CD14-positive monocyte (primary cell): ENCODE measurements around the gene NDUFB10. TPM values are rescaled to one million over a fixed set of nuclear protein-coding genes. Genes with fewer than 3 reads are reported as not detected.

Experiments used
- DNase-seq, 3 donors: peaks; one replicate each; pipeline ENCODE4 v3.0.0-alpha.2; 2011 to 2022
- H2AFZ ChIP-seq: 2 replicates; pipeline ENCODE4 v1.6.0; 2012; ENCODE audit warnings: mild to moderate bottlenecking, low read depth, low read length, inconsistent platforms; ENCODE audit not compliant: insufficient read depth, poor library complexity, severe bottlenecking
- H3K27ac ChIP-seq, 2 donors: 1 replicate in 1 of 2; 2 replicates in 1 of 2; pipeline ENCODE4 v1.5.1; 2012 to 2013; ENCODE audit warnings: low read length in 2 of 2, control low read depth in 1 of 2, inconsistent platforms in 1 of 2, low read depth in 1 of 2, mild to moderate bottlenecking in 1 of 2
- H3K27me3 ChIP-seq, 2 donors: one replicate each; pipeline versions ENCODE4 v1.6.0 to v1.6.1; 2011 to 2013; ENCODE audit warnings: low read length in 2 of 2; ENCODE audit not compliant: control insufficient read depth in 2 of 2, insufficient read depth in 2 of 2
- H3K36me3 ChIP-seq, 2 donors: replicated peaks in 1 of 2; 1 replicate in 1 of 2; 2 replicates in 1 of 2; pipeline versions ENCODE4 v1.5.1 to v1.6.1; 2012 to 2013; ENCODE audit warnings: low read length in 2 of 2, control low read depth in 1 of 2, inconsistent platforms in 1 of 2, mild to moderate bottlenecking in 1 of 2; ENCODE audit not compliant: insufficient read depth in 2 of 2, control insufficient read depth in 1 of 2
- H3K4me1 ChIP-seq, 2 donors: 1 replicate in 1 of 2; 2 replicates in 1 of 2; pipeline versions ENCODE4 v1.5.1 to v1.6.1; 2012 to 2013; ENCODE audit warnings: low read length in 2 of 2, control low read depth in 1 of 2, inconsistent platforms in 1 of 2, mild to moderate bottlenecking in 1 of 2, moderate library complexity in 1 of 2; ENCODE audit not compliant: insufficient read depth in 2 of 2, control insufficient read depth in 1 of 2
- H3K4me2 ChIP-seq: replicated peaks from 2 replicates; pipeline ENCODE3; 2012; ENCODE audit warnings: low read length, moderate library complexity, mild to moderate bottlenecking; ENCODE audit not compliant: poor library complexity, severe bottlenecking; ENCODE audit errors: extremely low read depth
- H3K4me3 ChIP-seq, 3 experiments: fragments of 200-600 bp in 1 of 3; sonication (generic) in 1 of 3; replicated peaks in 1 of 3; 1 replicate in 2 of 3; 2 replicates in 1 of 3; pipeline ENCODE4 v1.5.1; 2011 to 2013; ENCODE audit warnings: low read length in 3 of 3, mild to moderate bottlenecking in 3 of 3, control low read depth in 2 of 3, low read depth in 2 of 3, inconsistent platforms in 1 of 3, moderate library complexity in 1 of 3
- H3K79me2 ChIP-seq: 2 replicates; pipeline ENCODE4 v1.6.0; 2012; ENCODE audit warnings: mild to moderate bottlenecking, control low read depth, inconsistent platforms, low read length, moderate library complexity; ENCODE audit not compliant: insufficient read depth
- H3K9ac ChIP-seq: 2 replicates; pipeline ENCODE4 v1.6.0; 2017; ENCODE audit warnings: low read length, mild to moderate bottlenecking; ENCODE audit not compliant: insufficient read depth, poor library complexity, severe bottlenecking
- H3K9me3 ChIP-seq, 2 donors: replicated peaks in 1 of 2; 1 replicate in 1 of 2; 2 replicates in 1 of 2; pipeline versions ENCODE4 v1.5.1 to v1.6.1; 2012 to 2013; ENCODE audit warnings: low read length in 2 of 2, control low read depth in 1 of 2; ENCODE audit not compliant: control insufficient read depth in 1 of 2, insufficient read depth in 1 of 2
- H4K20me1 ChIP-seq: 2 replicates; pipeline ENCODE4 v1.6.0; 2012; ENCODE audit warnings: mild to moderate bottlenecking, low read length, control low read depth, moderate library complexity; ENCODE audit not compliant: insufficient read depth
- H3K27ac Mint-ChIP-seq, 7 donors: one replicate each; pipeline ENCODE4 v1.8.0; 2020; ENCODE audit warnings: mild to moderate bottlenecking in 7 of 7, mixed read lengths in 7 of 7, moderate library complexity in 6 of 7, inconsistent platforms in 2 of 7
- H3K27me3 Mint-ChIP-seq, 3 donors: one replicate each; pipeline ENCODE4 v1.8.0; 2021 to 2022; ENCODE audit warnings: low read depth in 3 of 3, mild to moderate bottlenecking in 3 of 3, mixed read lengths in 3 of 3, moderate library complexity in 3 of 3, inconsistent platforms in 1 of 3
- H3K36me3 Mint-ChIP-seq, 2 donors: one replicate each; pipeline ENCODE4 v1.8.0; 2020; ENCODE audit warnings: mixed read lengths in 2 of 2, inconsistent platforms in 1 of 2, mild to moderate bottlenecking in 1 of 2
- H3K4me1 Mint-ChIP-seq: one replicate; pipeline ENCODE4 v1.8.0; 2020; ENCODE audit warnings: mild to moderate bottlenecking, mixed read lengths
- H3K4me3 Mint-ChIP-seq, 2 donors: one replicate each; pipeline ENCODE4 v1.8.0; 2020; ENCODE audit warnings: mild to moderate bottlenecking in 2 of 2, mixed read lengths in 2 of 2, moderate library complexity in 1 of 2
- H3K9me3 Mint-ChIP-seq, 7 donors: one replicate each; pipeline ENCODE4 v1.8.0; 2020 to 2022; ENCODE audit warnings: mixed read lengths in 7 of 7, mild to moderate bottlenecking in 6 of 7, moderate library complexity in 6 of 7, inconsistent platforms in 2 of 7
- WGBS: methylation state at CpG from one replicate; pipeline ENCODE4 v1.1.5; 2013; ENCODE audit warnings: missing lambda C conversion rate; ENCODE audit not compliant: insufficient coverage; 5-methylcytosine and 5-hydroxymethylcytosine counted together
- intact Hi-C, 2 donors: fragments of 100-400 bp; cut with micrococcal nuclease; formaldehyde crosslinking; loops; one replicate each; pipeline versions ENCODE4 v1.15.0 to v1.15.1; 2023
- polyA plus RNA-seq, 3 donors: library from polyadenylated mRNA; depleted of rRNA in 1 of 3; unstranded in 2 of 3; stranded (reverse) in 1 of 3; fragments of 300-500 nt in 2 of 3; fragments of >200 nt in 1 of 3; fragmentation: Illumina TruSeq in 2 of 3; gene quantifications; 1 replicate in 2 of 3; 2 replicates in 1 of 3; pipeline ENCODE4 v1.2.3, GENCODE V29; 2012 to 2021
- TF ChIP-seq, protein P1 (sequence below): fragments of 200-600 bp; IDR thresholded peaks from one replicate; pipeline ENCODE4 v1.8.0; 2022; ENCODE audit warnings: antibody characterized with exemption, mild to moderate bottlenecking

The NDUFB10 gene
- polyA plus RNA-seq, 3 donors = 121 to 215 (median 186) TPM

- Mint-ChIP-seq H3K4me3 (no peak overlapping the region), H3K27me3 (no peaks in the 10 kb centered on the region), H3K4me1 (peaks cover 2% of the 10 kb centered on the region), H3K27ac (no peak overlapping the region), H3K36me3 (peaks cover 47 to 59% of the 10 kb centered on the region in 2 donors), H3K9me3 (no peaks in the 10 kb centered on the region)
- intact Hi-C loops = no loop called here
- Histone ChIP-seq H3K4me3 (no peak overlapping the region), H3K4me1 (peaks cover 3 to 4% of the 10 kb centered on the region in 2 donors), H3K79me2 (peaks cover 7% of the 10 kb centered on the region), H3K9me3 (no peaks in the 10 kb centered on the region), H3K36me3 (peaks cover 52 to 69% of the 10 kb centered on the region in 2 donors), H4K20me1 (peaks cover 21% of the 10 kb centered on the region), H3K27ac (no peak overlapping the region), H3K9ac (no peak overlapping the region), H3K27me3 (no peaks in the 10 kb centered on the region), H3K4me2 (no peak overlapping the region), H2AFZ (no peak overlapping the region)
- TF ChIP-seq, protein P1, sequence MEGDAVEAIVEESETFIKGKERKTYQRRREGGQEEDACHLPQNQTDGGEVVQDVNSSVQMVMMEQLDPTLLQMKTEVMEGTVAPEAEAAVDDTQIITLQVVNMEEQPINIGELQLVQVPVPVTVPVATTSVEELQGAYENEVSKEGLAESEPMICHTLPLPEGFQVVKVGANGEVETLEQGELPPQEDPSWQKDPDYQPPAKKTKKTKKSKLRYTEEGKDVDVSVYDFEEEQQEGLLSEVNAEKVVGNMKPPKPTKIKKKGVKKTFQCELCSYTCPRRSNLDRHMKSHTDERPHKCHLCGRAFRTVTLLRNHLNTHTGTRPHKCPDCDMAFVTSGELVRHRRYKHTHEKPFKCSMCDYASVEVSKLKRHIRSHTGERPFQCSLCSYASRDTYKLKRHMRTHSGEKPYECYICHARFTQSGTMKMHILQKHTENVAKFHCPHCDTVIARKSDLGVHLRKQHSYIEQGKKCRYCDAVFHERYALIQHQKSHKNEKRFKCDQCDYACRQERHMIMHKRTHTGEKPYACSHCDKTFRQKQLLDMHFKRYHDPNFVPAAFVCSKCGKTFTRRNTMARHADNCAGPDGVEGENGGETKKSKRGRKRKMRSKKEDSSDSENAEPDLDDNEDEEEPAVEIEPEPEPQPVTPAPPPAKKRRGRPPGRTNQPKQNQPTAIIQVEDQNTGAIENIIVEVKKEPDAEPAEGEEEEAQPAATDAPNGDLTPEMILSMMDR = no peak
- WGBS = 96% methylated on average over 32 of the region's 39 CpGs
- no peak for DNase-seq
Observed at GRCh38 chr16:1998852-1999801, 39.8 kb downstream of the NDUFB10 start.

DNA sequence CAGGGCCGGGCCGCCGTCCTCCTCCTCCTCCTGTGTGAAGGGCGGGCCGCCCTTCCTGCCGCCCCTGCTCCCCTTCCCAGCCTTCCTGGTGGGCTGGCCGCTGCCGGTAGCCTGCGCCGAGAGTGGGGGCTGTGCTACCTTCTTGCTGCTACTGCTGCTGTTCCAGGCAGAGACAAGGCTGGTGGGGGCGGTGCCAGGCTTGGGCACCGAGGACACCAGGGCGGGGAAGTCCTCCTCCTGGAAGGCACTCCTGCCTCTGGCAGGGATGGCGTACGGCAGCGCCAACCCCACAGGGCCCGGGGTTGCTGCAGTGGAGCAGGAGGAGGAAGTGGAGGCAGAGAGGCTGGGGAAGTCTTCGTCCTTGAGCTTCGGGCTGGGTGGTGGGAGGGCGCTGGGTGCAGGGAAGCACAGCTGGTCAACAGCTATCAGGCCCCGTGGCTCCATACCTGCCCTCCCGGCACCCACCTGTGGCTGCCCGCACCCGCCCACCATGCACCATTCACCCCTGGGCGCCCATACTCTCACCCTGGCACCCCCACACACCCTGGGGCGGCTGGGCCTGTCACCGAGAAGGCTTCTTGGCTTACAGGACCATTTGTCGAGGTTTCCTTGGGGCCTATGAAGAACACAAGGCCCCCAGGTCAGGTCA lies 40.7 kb downstream of the NDUFB10 start:
- no peak for DNase-seq
- Histone ChIP-seq H3K4me3 (no peak overlapping the region), H3K79me2 (peaks cover 16% of the 10 kb centered on the region), H4K20me1 (peaks cover 30% of the 10 kb centered on the region), H3K9me3 (no peaks in the 10 kb centered on the region), H3K27ac (no peak overlapping the region), H3K9ac (no peak overlapping the region), H2AFZ (no peak overlapping the region), H3K36me3 (peaks cover 52 to 69% of the 10 kb centered on the region in 2 donors), H3K27me3 (no peaks in the 10 kb centered on the region), H3K4me2 (no peak overlapping the region), H3K4me1 (peaks cover 6 to 13% of the 10 kb centered on the region in 2 donors)
- H3K27me3 Mint-ChIP-seq = no peaks in the 10 kb centered on the region
- no peaks in the 10 kb centered on the region for H3K9me3 Mint-ChIP-seq
- intact Hi-C loops = loop anchor here (10.0 kb wide), 2 partner anchors 245 to 255 kb away; partner anchors contain the start of gene ECI1 (in 1 of the 2)
- no peak overlapping the region for H3K4me3 Mint-ChIP-seq
- no peak overlapping the region for H3K27ac Mint-ChIP-seq
- peaks cover 7% of the 10 kb centered on the region for H3K4me1 Mint-ChIP-seq
- TF ChIP-seq, protein P1 = no peak
- 94% methylated on average over 28 of the region's 28 CpGs for WGBS
- H3K36me3 Mint-ChIP-seq = peaks cover 47 to 61% of the 10 kb centered on the region in 2 donors
